GM12875 (cell line): ENCODE results near the gene MSI2.

Experiments
- H3K4me3 ChIP-seq: one replicate; pipeline ENCODE4 v1.5.1; 2011; ENCODE audit warnings: low read depth, low read length, control low read depth
- TF ChIP-seq, protein P1 (sequence below): IDR thresholded peaks from 2 replicates; pipeline ENCODE4 v1.5.1; 2011; ENCODE audit warnings: low read depth, mild to moderate bottlenecking, control low read depth, inconsistent platforms, low read length, moderate library complexity, borderline replicate concordance; ENCODE audit not compliant: insufficient read depth

MSI2 gene

GRCh38 chr17:57326336-57326735 lies 70.0 kb downstream of the MSI2 start:
- no peak overlapping the region for H3K4me3 ChIP-seq
- TF ChIP-seq, protein P1, sequence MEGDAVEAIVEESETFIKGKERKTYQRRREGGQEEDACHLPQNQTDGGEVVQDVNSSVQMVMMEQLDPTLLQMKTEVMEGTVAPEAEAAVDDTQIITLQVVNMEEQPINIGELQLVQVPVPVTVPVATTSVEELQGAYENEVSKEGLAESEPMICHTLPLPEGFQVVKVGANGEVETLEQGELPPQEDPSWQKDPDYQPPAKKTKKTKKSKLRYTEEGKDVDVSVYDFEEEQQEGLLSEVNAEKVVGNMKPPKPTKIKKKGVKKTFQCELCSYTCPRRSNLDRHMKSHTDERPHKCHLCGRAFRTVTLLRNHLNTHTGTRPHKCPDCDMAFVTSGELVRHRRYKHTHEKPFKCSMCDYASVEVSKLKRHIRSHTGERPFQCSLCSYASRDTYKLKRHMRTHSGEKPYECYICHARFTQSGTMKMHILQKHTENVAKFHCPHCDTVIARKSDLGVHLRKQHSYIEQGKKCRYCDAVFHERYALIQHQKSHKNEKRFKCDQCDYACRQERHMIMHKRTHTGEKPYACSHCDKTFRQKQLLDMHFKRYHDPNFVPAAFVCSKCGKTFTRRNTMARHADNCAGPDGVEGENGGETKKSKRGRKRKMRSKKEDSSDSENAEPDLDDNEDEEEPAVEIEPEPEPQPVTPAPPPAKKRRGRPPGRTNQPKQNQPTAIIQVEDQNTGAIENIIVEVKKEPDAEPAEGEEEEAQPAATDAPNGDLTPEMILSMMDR = no peak

- TF ChIP-seq, protein P1 = no peak
Measured at GRCh38 chr17:57326764-57327163, 70.4 kb downstream of the MSI2 start.

GRCh38 chr17:57327176-57327970 lies 71.0 kb downstream of the MSI2 start:
- TF ChIP-seq, protein P1 = no peak

More at GRCh38 chr17:57326764-57327163, 70.4 kb downstream of the MSI2 start:
- no peak overlapping the region for H3K4me3 ChIP-seq

DNA sequence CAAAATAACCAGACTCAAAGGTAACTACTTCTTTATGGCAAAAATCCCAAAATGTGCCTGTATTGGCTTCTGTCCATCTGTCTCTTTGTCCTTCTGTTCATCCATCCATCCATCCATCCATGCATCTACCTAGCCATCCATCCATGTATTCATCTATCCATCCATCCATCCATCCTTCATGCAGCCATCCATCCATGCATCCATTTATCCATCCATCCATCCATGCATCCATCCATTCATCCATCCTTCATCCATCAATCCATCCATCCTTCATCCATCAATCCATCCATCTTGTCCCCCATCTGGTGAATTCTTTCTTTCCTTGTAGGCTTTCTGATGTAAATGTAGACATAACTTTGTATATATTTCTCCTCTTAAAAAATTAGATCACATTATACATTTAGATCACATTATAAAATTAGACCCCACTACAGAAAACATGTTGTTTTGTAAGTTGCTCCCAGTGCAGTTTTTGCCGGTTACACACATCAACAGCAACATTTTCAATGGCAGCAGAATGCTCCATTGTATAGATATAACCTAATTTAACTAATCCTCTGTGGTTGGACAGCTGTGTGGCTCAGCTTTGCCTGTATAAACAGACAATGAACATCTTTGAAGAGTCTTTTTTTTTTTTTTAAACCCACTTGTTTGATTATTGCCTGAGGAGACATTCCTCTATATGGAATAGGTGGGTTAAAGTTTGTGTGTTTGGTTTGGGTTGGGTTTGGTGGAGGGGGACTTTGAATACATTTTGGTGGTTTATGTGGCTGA lies 72.0 kb downstream of the MSI2 start:
- TF ChIP-seq, protein P1 = no peak
- H3K4me3 ChIP-seq = no peak overlapping the region

More at GRCh38 chr17:57327176-57327970, 71.0 kb downstream of the MSI2 start:
- no peak overlapping the region for H3K4me3 ChIP-seq

- TF ChIP-seq, protein P1 = no peak
- no peak overlapping the region for H3K4me3 ChIP-seq
Measured at GRCh38 chr17:57329380-57330214, 73.3 kb downstream of the MSI2 start.

- H3K4me3 ChIP-seq = no peak overlapping the region
- TF ChIP-seq, protein P1 = no peak
Measured at GRCh38 chr17:57330587-57330986, 74.3 kb downstream of the MSI2 start.
